Aorta (tissue), 5 donors: ENCODE measurements around the gene CIPC. TPM values are rescaled to one million over a fixed set of nuclear protein-coding genes. Genes with fewer than 3 reads are reported as not detected.

Experiments used
- ATAC-seq: fragments of 200-7000 bp; cut with Tn5 transposase; one replicate; pipeline ENCODE4 v1.9.1; 2022; ENCODE audit warnings: moderate library complexity; ENCODE audit not compliant: low FRiP score
- DNase-seq, 2 donors: peaks; one replicate each; pipeline ENCODE4 v3.0.0-alpha.2; 2020
- H3K27ac ChIP-seq, 2 donors: one replicate each; pipeline ENCODE4 v1.5.1; 2013; ENCODE audit warnings: low read length in 2 of 2, mild to moderate bottlenecking in 2 of 2, moderate library complexity in 2 of 2, control low read depth in 1 of 2, inconsistent platforms in 1 of 2, low read depth in 1 of 2
- H3K27me3 ChIP-seq, 2 donors: one replicate each; pipeline ENCODE4 v1.6.1; 2013; ENCODE audit warnings: control low read depth in 1 of 2, low read length in 1 of 2, mild to moderate bottlenecking in 1 of 2, moderate library complexity in 1 of 2; ENCODE audit not compliant: insufficient read depth in 2 of 2, control insufficient read depth in 1 of 2
- H3K36me3 ChIP-seq, 2 donors: one replicate each; pipeline ENCODE4 v1.6.1; 2013; ENCODE audit warnings: control low read depth in 1 of 2, low read length in 1 of 2, mild to moderate bottlenecking in 1 of 2; ENCODE audit not compliant: insufficient read depth in 2 of 2, control insufficient read depth in 1 of 2
- H3K4me1 ChIP-seq, 2 donors: one replicate each; pipeline ENCODE4 v1.6.1; 2013; ENCODE audit warnings: low read length in 2 of 2, control low read depth in 1 of 2, mild to moderate bottlenecking in 1 of 2, moderate library complexity in 1 of 2; ENCODE audit not compliant: insufficient read depth in 2 of 2, control insufficient read depth in 1 of 2
- H3K4me3 ChIP-seq, 2 donors: one replicate each; pipeline ENCODE4 v1.5.1; 2013; ENCODE audit warnings: low read length in 2 of 2, control low read depth in 1 of 2, mild to moderate bottlenecking in 1 of 2
- H3K9me3 ChIP-seq: one replicate; pipeline ENCODE4 v1.6.1; 2013; ENCODE audit warnings: mild to moderate bottlenecking, low read length; ENCODE audit not compliant: control insufficient read depth
- WGBS, 2 donors: extraction: QIAGEN DNeasy Blood & Tissue Kit; methylation state at CpG; one replicate each; pipeline ENCODE4 v1.1.7; 2013; 5-methylcytosine and 5-hydroxymethylcytosine counted together
- intact Hi-C, 2 donors: fragments of 100-400 bp; cut with DNase I; formaldehyde crosslinking; loops; one replicate each; pipeline versions ENCODE4 v1.14.2 to v1.15.0; 2022
- polyA plus RNA-seq, 2 donors: library from polyadenylated mRNA; stranded (reverse); fragments of 200-250 nt; gene quantifications; one replicate each; pipeline ENCODE4 v1.2.3, GENCODE V29; 2013
- total RNA-seq, 2 donors: library from RNA; stranded (reverse); fragmentation: NEBNext Ultra II Directional; extraction: Animal tissue kit (Norgen Biotek cat#: 25700); gene quantifications; one replicate each; pipeline ENCODE4 v1.2.1, GENCODE V29; 2021
- donor health status: healthy with polysubstance abuse.
- donor health status: Bipolar disorder and iron deficiency.
- donor health status: DM: no; HTN: no; CAD: no.
- donor health status: DM: no; HTN: no; CAD: no.
- donor health status: DM: yes; HTN: yes; CAD: no.

The CIPC gene
- total and polyA plus RNA-seq, 4 donors = 8.1 to 24.4 (median 17.0) TPM

DNA sequence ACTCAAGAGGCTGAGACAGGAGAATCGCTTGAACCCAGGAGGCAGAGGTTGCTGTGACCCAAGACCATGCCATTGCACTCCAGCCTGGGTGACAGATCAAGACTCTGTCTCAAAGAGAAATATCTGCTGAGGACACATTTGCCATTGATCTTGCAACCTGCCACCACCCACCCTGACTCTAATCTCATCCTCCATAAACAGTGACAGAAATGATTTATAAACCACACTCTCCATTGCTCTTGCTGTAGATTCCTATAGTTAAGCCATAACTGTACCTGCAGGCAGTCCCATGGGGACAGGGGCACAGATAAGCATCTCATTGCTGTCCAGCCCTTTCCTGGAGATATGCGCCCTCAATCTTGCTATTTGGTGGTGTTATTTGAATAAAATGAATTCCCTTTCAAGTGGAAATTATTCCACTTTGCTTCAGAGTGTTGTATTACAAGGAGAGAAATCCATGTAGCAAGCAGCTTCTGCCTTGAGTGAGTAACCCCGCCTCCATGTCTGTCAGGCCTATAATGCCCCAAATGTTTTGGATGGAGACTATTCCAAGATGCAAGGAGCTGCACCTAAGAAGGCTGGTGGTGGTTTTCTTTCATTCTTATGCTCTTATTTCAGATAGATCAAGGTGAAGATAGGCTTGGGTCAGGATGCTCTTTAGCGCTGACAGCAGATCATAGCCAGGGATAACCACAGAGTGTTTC is 46.5 kb downstream of the CIPC start:
- Histone ChIP-seq H3K27me3 (no peaks in the 10 kb centered on the region), H3K27ac (no peak overlapping the region), H3K9me3 (no peaks in the 10 kb centered on the region), H3K36me3 (no peaks in the 10 kb centered on the region), H3K4me1 (peaks cover 0 to 2% of the 10 kb centered on the region in 2 donors), H3K4me3 (no peak overlapping the region)
- no peak for ATAC-seq
- intact Hi-C loops = no loop called here
- WGBS, 2 donors = 64 to 65% methylated on average over 4 of the region's 4 CpGs
- no peak for DNase-seq

DNA sequence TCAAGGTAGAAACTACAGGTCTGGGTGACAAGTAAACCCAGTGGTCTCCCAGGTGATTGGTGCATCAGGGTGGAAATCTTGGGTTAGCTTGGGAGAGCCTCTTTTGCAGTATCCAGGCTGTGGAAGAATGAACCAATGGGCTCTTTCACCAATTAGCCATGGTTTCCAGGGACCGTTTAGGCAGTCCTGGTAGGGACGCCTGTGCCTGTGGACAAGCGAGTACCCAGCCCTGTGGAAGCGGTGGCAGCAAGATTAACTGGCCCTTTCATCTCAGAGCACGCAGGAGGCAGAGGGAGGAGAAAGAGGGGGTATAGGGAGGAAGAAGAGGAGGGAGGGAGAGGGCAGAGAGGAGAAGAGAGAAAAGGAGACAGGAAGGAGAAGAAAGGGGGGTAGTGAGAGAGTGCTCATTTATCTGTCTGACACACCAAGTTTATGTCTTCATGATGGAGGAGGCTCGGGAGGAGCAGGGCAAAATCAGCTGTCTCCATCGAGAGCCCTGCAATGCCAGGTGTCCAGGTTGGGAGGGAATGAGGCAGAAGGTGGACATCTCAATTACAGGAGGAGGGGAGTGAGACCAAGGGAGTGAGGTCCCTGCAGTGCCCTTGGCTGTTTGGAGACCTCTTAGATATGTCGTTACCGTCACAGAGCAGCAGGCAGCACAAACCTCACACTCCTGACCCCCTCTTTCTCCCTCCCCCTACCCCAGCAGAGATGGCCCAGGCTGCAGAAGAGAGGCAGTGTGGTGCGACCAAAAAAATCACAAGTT is 48.1 kb downstream of the CIPC start:
- no peak overlapping the region for H3K27ac ChIP-seq
- no peak overlapping the region for H3K4me3 ChIP-seq
- H3K4me1 ChIP-seq = peaks cover 0 to 2% of the 10 kb centered on the region in 2 donors
- WGBS, 2 donors = 10 to 17% methylated on average over 10 of the region's 10 CpGs
- H3K27me3 ChIP-seq = no peaks in the 10 kb centered on the region
- intact Hi-C loops = no loop called here
- ATAC-seq (no peak), DNase-seq (no peak)
- no peaks in the 10 kb centered on the region for H3K36me3 ChIP-seq
- no peaks in the 10 kb centered on the region for H3K9me3 ChIP-seq

DNA sequence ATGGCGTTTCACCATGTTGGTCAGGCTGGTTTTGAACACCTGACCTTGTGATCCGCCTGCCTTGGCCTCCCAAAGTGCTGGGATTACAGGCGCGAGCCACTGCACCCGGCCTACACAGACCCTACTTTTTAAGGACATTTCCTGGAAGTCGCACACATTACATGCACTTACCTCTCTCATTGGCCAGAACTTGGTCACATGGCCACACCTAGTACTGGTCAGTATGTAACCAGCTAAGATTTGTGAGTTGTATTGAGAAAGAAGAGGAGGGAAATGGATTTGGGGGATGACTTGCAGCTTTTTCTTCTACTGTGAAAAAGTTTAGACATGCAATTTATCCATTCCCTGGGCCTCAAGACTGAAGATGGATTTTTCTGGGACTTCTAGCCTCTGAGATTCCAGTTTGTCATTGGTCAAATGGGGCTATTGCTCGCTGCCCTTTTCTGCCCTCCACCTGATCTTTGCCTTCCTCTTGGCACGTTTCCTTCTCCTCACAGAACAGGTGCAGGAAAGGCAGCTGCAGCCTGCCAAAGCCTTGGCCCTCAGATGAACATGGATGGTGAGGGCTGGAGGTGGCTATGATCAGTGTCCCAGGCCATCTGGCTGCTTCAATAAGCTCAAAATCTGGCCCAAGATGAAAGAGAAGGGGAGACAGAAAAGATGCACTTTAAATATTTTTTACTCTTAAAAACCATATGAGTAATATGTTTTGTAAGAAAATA is 50.6 kb downstream of the CIPC start:
- no peak for DNase-seq
- WGBS, 2 donors = 67 to 73% methylated on average over 8 of the region's 8 CpGs

DNA sequence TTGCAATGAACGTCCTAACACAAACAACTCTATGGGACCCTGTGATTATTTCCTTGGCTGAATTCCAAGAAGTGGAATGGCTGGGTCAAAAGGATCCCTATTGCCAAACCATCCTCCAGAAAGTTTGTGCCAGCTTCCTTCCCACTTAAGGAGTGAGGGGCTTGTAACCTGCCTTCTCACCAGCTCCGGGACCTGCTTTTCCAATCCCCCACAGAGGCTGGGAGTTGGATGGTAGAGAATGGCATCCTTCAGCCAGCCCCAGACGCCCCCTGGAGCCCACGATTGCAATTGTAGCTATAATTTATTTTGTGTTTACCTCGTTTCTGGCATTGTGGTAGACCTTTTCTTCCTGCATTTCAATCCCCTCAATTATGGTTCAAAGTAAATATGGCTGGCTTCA is 53.2 kb downstream of the CIPC start:
- H3K36me3 ChIP-seq = no peaks in the 10 kb centered on the region
- no peak for DNase-seq
- peaks cover 2% of the 10 kb centered on the region for H3K9me3 ChIP-seq
- no peaks in the 10 kb centered on the region for H3K27me3 ChIP-seq
- H3K27ac ChIP-seq = no peak overlapping the region
- ATAC-seq = no peak
- intact Hi-C loops = loop anchor here (5.0 to 10.0 kb wide), 2 partner anchors 166 to 594 kb away; no protein-coding TSS in a partner anchor
- no peak overlapping the region for H3K4me3 ChIP-seq
- H3K4me1 ChIP-seq = no peaks in the 10 kb centered on the region
- 2 to 3% methylated on average over 5 of the region's 5 CpGs for WGBS, 2 donors

More for the DNA sequence above, 50.6 kb downstream of the CIPC start:
- Histone ChIP-seq H3K36me3 (no peaks in the 10 kb centered on the region), H3K4me3 (no peak overlapping the region), H3K4me1 (no peaks in the 10 kb centered on the region), H3K27me3 (no peaks in the 10 kb centered on the region), H3K9me3 (peaks cover under 1% of the 10 kb centered on the region), H3K27ac (no peak overlapping the region)
- no peak for ATAC-seq
- intact Hi-C loops = no loop called here

DNA sequence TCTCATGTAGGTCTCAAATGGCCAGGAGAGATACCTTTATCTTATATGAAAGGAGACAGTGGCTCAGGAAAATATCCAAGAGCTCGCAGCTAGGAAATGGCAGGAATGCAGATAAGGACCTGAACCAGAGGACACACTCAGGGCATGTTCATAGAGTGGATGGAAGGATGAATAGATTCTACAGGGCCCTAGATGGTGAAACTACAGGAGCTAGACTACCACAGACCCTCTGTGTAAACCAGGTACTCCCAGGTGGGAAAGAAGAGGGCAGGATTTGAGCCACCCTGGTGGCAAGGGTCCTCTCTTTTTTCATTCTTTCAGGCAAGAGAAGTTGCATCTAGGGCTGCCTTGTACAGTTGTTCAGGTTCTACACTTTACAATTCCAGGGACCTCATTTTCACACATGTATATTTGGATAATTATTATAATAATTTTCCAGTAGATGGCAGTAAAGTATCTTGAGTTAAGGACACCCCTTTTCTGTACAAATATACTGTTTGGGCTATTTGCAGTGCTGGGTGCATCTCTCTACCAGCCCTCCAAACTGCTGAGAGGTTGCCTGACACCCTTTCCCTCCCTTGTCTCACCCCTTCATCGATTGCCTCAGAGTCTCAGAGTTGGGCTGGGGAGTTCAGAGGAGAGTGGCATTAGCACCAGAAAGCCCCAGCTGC is 54.0 kb downstream of the CIPC start:
- Histone ChIP-seq H3K4me3 (no peak overlapping the region), H3K27ac (no peak overlapping the region), H3K36me3 (no peaks in the 10 kb centered on the region), H3K4me1 (no peaks in the 10 kb centered on the region), H3K9me3 (peaks cover 2% of the 10 kb centered on the region), H3K27me3 (no peaks in the 10 kb centered on the region)
- 39 to 42% methylated on average over 2 of the region's 2 CpGs for WGBS, 2 donors
- no peak for DNase-seq
- ATAC-seq = no peak
- intact Hi-C loops = loop anchor here (5.0 to 10.0 kb wide), 2 partner anchors 165 to 593 kb away; no protein-coding TSS in a partner anchor

DNA sequence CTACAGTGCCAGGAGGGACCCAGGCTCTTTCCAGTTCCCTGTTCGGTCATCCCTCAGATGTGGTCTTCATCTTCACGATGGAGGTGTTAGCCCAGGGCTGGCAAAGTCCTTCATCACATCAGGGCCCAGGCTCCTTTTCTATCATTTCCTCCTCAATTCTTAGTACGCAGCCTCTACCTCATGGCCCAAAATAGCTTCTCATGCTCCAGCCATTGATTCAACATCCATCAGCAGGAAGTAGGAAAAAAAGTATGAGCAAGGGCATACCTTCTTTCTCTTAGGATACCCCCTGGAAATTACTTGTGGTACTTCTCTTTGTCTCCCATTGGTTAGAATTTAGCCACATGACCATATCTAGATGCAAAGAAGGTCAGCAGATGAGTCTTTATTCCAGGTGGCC is 55.7 kb downstream of the CIPC start:
- 88 to 95% methylated on average over 3 of the region's 3 CpGs for WGBS, 2 donors
- Histone ChIP-seq H3K4me3 (no peak overlapping the region), H3K27ac (no peak overlapping the region), H3K27me3 (no peaks in the 10 kb centered on the region), H3K4me1 (no peaks in the 10 kb centered on the region), H3K36me3 (no peaks in the 10 kb centered on the region), H3K9me3 (peaks cover 2% of the 10 kb centered on the region)
- ATAC-seq (no peak), DNase-seq (no peak)
- intact Hi-C loops = loop anchor here (5.0 to 10.0 kb wide), 2 partner anchors 163 to 591 kb away; no protein-coding TSS in a partner anchor

DNA sequence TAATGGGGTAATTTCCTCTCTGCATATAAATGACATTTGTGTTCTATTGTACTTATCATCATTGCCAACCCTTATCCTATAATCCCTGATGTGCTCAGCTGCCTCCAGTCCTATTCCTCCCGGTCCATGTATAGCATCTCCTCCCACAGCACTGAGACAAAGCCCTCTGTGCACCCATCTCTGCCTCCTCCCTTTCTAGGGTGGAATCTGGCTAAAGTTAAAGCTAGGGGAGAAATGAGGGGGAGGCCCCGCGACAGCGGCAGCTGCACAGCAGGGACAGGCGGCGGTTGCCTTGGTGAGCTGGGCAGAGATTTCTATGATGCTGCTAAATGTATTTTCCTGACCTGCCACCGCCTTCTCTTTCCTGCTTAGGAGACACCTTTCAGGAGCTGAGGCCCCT is 56.4 kb downstream of the CIPC start:
- Histone ChIP-seq H3K4me3 (no peak overlapping the region), H3K9me3 (peaks cover 2% of the 10 kb centered on the region), H3K27me3 (no peaks in the 10 kb centered on the region), H3K27ac (no peak overlapping the region), H3K36me3 (no peaks in the 10 kb centered on the region), H3K4me1 (no peaks in the 10 kb centered on the region)
- DNase-seq (no peak), ATAC-seq (no peak)
- intact Hi-C loops = loop anchor here (5.0 to 10.0 kb wide), 2 partner anchors 163 to 590 kb away; no protein-coding TSS in a partner anchor
- WGBS, 2 donors = 57 to 72% methylated on average over 7 of the region's 7 CpGs

DNA sequence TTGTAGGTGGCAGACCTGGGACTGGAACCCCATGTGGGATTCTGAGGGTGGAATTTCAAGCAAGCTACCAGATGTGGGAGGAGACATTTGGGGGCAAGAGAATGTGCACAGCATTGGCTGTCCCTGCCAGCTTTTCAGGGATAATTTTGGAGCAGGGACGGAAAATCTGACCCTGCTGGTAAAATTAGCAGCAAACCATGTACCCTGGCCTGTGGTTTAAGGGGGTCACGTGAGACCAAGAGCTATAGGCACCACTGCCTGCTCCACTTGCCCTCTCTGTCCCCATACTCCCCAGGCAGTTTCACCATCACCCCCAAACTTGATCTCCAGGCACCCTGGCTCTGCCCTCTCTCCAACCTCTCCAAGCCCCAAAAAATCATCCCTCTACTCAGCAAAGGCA is 57.0 kb downstream of the CIPC start:
- Histone ChIP-seq H3K4me1 (no peaks in the 10 kb centered on the region), H3K27me3 (no peaks in the 10 kb centered on the region), H3K36me3 (no peaks in the 10 kb centered on the region), H3K4me3 (no peak overlapping the region), H3K27ac (no peak overlapping the region), H3K9me3 (peaks cover 2% of the 10 kb centered on the region)
- intact Hi-C loops = loop anchor here in 1 of 2 donors (10.0 kb wide), 1 partner anchor 590 kb away; no protein-coding TSS in a partner anchor
- ATAC-seq (no peak), DNase-seq (no peak)
- WGBS, 2 donors = 10 to 23% methylated on average over 2 of the region's 2 CpGs
